ENCODE measurements around the gene RPA1.

The RPA1 gene

GRCh38 chr17:1820528-1821252, 9.1 kb upstream of the RPA1 start:
- H3K27ac ChIP-seq, result no peak overlapping the region
- peaks cover 58% of the 10 kb centered on the region for H3K36me3 ChIP-seq
- TF ChIP-seq CTCF (IDR thresholded peaks at IDR 0.05; ENCODE audit: low read depth, low read length), result no peak
- no peaks in the 10 kb centered on the region for H3K9me3 ChIP-seq (ENCODE audit: severe bottlenecking)
- no peak for DNase-seq
- no peaks in the 10 kb centered on the region for H3K27me3 ChIP-seq (ENCODE audit: insufficient read depth, low read depth, severe bottlenecking)
- H3K4me3 ChIP-seq (ENCODE audit: low read depth, low read length), result no peak overlapping the region

- peak; percentile 34 for DNase-seq
- no peaks in the 10 kb centered on the region for H3K27me3 ChIP-seq (ENCODE audit: insufficient read depth, low read depth, severe bottlenecking)
- no peaks in the 10 kb centered on the region for H3K9me3 ChIP-seq (ENCODE audit: severe bottlenecking)
- H3K27ac ChIP-seq, result peak overlapping the region; percentile 86
- H3K4me3 ChIP-seq (ENCODE audit: low read depth, low read length), result peak overlapping the region; percentile 83
- H3K36me3 ChIP-seq, result peaks cover 62% of the 10 kb centered on the region
- TF ChIP-seq CTCF (IDR thresholded peaks at IDR 0.05; ENCODE audit: low read depth, low read length), result no peak
These were observed 601 bp upstream of the RPA1 start for GRCh38 chr17:1829216-1829591.

GRCh38 chr17:1830288-1830687, 483 bp downstream of the RPA1 start:
- no peak for DNase-seq
- Histone ChIP-seq H3K9me3 (ENCODE audit: severe bottlenecking) (no peaks in the 10 kb centered on the region), H3K36me3 (peaks cover 57% of the 10 kb centered on the region), H3K4me3 (ENCODE audit: low read depth, low read length) (peak overlapping the region; percentile 83), H3K27me3 (ENCODE audit: insufficient read depth, low read depth, severe bottlenecking) (no peaks in the 10 kb centered on the region), H3K27ac (peak overlapping the region; percentile 86)
- TF ChIP-seq CTCF (IDR thresholded peaks at IDR 0.05; ENCODE audit: low read depth, low read length), result no peak

- Histone ChIP-seq H3K4me3 (ENCODE audit: low read depth, low read length) (no peak overlapping the region), H3K36me3 (peaks cover 56% of the 10 kb centered on the region)
- DNase-seq, result no peak
These were observed 4.8 kb downstream of the RPA1 start for GRCh38 chr17:1834380-1835149.

GRCh38 chr17:1839516-1839915, 9.7 kb downstream of the RPA1 start:
- DNase-seq, result no peak
- Histone ChIP-seq H3K4me3 (ENCODE audit: low read depth, low read length) (no peak overlapping the region), H3K36me3 (peaks cover 54% of the 10 kb centered on the region), H3K27me3 (ENCODE audit: insufficient read depth, low read depth, severe bottlenecking) (no peaks in the 10 kb centered on the region), H3K9me3 (ENCODE audit: severe bottlenecking) (no peaks in the 10 kb centered on the region), H3K27ac (no peak overlapping the region)
- TF ChIP-seq CTCF (IDR thresholded peaks at IDR 0.05; ENCODE audit: low read depth, low read length), result no peak

More at GRCh38 chr17:1834380-1835149, 4.8 kb downstream of the RPA1 start:
- TF ChIP-seq CTCF (IDR thresholded peaks at IDR 0.05; ENCODE audit: low read depth, low read length), result no peak
- no peaks in the 10 kb centered on the region for H3K9me3 ChIP-seq (ENCODE audit: severe bottlenecking)
- no peak overlapping the region for H3K27ac ChIP-seq
- H3K27me3 ChIP-seq (ENCODE audit: insufficient read depth, low read depth, severe bottlenecking), result no peaks in the 10 kb centered on the region
